ENCODE measurements around the gene C15orf39.

GRCh38 chr15:75211436-75212199, 9.9 kb downstream of the C15orf39 start:
- TF ChIP-seq CTCF (conservative IDR thresholded peaks at IDR 0.05) = no peak
- no peak for TF ChIP-seq EZH2 (IDR thresholded peaks at IDR 0.05; ENCODE audit: low read depth)
